GM18861 (cell line): Measurements from ENCODE around the gene ZNF709.
"Not testable (repeated sequence)": the region's sequence is repeated elsewhere in the genome, so short reads cannot be mapped to it uniquely, and the experiment has no call there.

Experiments used
- ATAC-seq: cut with Tn5 transposase; IDR thresholded peaks from one replicate; pipeline ENCODE4 v1.9.1; 2021; ENCODE audit not compliant: unreplicated experiment

Gene ZNF709

GRCh38 chr19:12464139-12464538, 20.5 kb downstream of the ZNF709 start:
- not testable (repeated sequence) for ATAC-seq

- ATAC-seq: no peak
Observed at GRCh38 chr19:12453495-12453894, 31.1 kb downstream of the ZNF709 start.

GRCh38 chr19:12450844-12451243, 33.8 kb downstream of the ZNF709 start:
- ATAC-seq: no peak

GRCh38 chr19:12448808-12449207, 35.8 kb downstream of the ZNF709 start:
- ATAC-seq: no peak

GRCh38 chr19:12440541-12441316, 43.9 kb downstream of the ZNF709 start, which contains the start of gene ZNF443:
Gene ZNF443, minus strand, starts transcription at chr19:12441021. Its CDS starts 107 bp downstream, at chr19:12440914.
- peak; percentile 85 for ATAC-seq

- ATAC-seq: peak; percentile 28
Observed at GRCh38 chr19:12439686-12440540, 44.7 kb downstream of the ZNF709 start.

GRCh38 chr19:12430726-12431299, 53.8 kb downstream of the ZNF709 start:
- ATAC-seq: not testable (repeated sequence)

- ATAC-seq: no peak
Observed at GRCh38 chr19:12425888-12426274, 58.7 kb downstream of the ZNF709 start.

GRCh38 chr19:12425236-12425887, 59.3 kb downstream of the ZNF709 start:
- ATAC-seq: no peak

GRCh38 chr19:12417273-12417672, 67.3 kb downstream of the ZNF709 start:
- not testable (repeated sequence) for ATAC-seq

GRCh38 chr19:12411893-12412292, 72.7 kb downstream of the ZNF709 start:
- ATAC-seq: no peak
